ENCODE data around the gene GDF11.
"Not testable (repeated sequence)": the region's sequence is repeated elsewhere in the genome, so short reads cannot be mapped to it uniquely, and the experiment has no call there.

The GDF11 gene

GRCh38 chr12:55746174-55746912 is 3.4 kb downstream of the GDF11 start:
- Histone ChIP-seq H3K27me3 (ENCODE audit: low read depth, low read length) (peaks cover 6% of the 10 kb centered on the region), H3K9me3 (ENCODE audit: control insufficient read depth in 1 of 2, low read length in 2 of 2) (no peaks in the 10 kb centered on the region), H3K4me3 (ENCODE audit: low read depth in 1 of 2, low read length in 2 of 2) (no peak overlapping the region), H3K4me1 (ENCODE audit: control insufficient read depth in 1 of 2, insufficient read depth in 2 of 2, low read length in 2 of 2) (peaks cover 6 to 23% of the 10 kb centered on the region in 2 donors), H3K36me3 (ENCODE audit: control insufficient read depth in 1 of 2, insufficient read depth in 2 of 2, low read length in 2 of 2) (peaks cover 5 to 9% of the 10 kb centered on the region in 2 donors), H3K27ac (ENCODE audit: low read length) (no peak overlapping the region)

GRCh38 chr12:55746913-55747231 is 4.0 kb downstream of the GDF11 start:
- peaks cover 9 to 14% of the 10 kb centered on the region in 2 donors for H3K36me3 ChIP-seq (ENCODE audit: control insufficient read depth in 1 of 2, insufficient read depth in 2 of 2, low read length in 2 of 2)

GRCh38 chr12:55748230-55748993 is 5.5 kb downstream of the GDF11 start:
- Histone ChIP-seq H3K4me1 (ENCODE audit: control insufficient read depth in 1 of 2, insufficient read depth in 2 of 2, low read length in 2 of 2) (peaks cover 4 to 19% of the 10 kb centered on the region in 2 donors), H3K4me3 (ENCODE audit: low read depth in 1 of 2, low read length in 2 of 2) (no peak overlapping the region), H3K36me3 (ENCODE audit: control insufficient read depth in 1 of 2, insufficient read depth in 2 of 2, low read length in 2 of 2) (peaks cover 19 to 30% of the 10 kb centered on the region in 2 donors), H3K27me3 (ENCODE audit: low read depth, low read length) (peaks cover 6% of the 10 kb centered on the region), H3K27ac (ENCODE audit: low read length) (no peak overlapping the region), H3K9me3 (ENCODE audit: control insufficient read depth in 1 of 2, low read length in 2 of 2) (no peaks in the 10 kb centered on the region)

More at GRCh38 chr12:55746913-55747231, 4.0 kb downstream of the GDF11 start:
- H3K9me3 ChIP-seq (ENCODE audit: control insufficient read depth in 1 of 2, low read length in 2 of 2): no peaks in the 10 kb centered on the region
- peaks cover 6% of the 10 kb centered on the region for H3K27me3 ChIP-seq (ENCODE audit: low read depth, low read length)
- peaks cover 6 to 23% of the 10 kb centered on the region in 2 donors for H3K4me1 ChIP-seq (ENCODE audit: control insufficient read depth in 1 of 2, insufficient read depth in 2 of 2, low read length in 2 of 2)
- no peak overlapping the region for H3K4me3 ChIP-seq (ENCODE audit: low read depth in 1 of 2, low read length in 2 of 2)
- H3K27ac ChIP-seq (ENCODE audit: low read length): no peak overlapping the region

GRCh38 chr12:55755246-55755645 is 12.3 kb downstream of the GDF11 start:
- Histone ChIP-seq H3K27ac (ENCODE audit: low read length) (no peak overlapping the region), H3K27me3 (ENCODE audit: low read depth, low read length) (no peaks in the 10 kb centered on the region), H3K9me3 (ENCODE audit: control insufficient read depth in 1 of 2, low read length in 2 of 2) (no peaks in the 10 kb centered on the region), H3K4me3 (ENCODE audit: low read depth in 1 of 2, low read length in 2 of 2) (no peak overlapping the region), H3K36me3 (ENCODE audit: control insufficient read depth in 1 of 2, insufficient read depth in 2 of 2, low read length in 2 of 2) (peaks cover 69 to 77% of the 10 kb centered on the region in 2 donors), H3K4me1 (ENCODE audit: control insufficient read depth in 1 of 2, insufficient read depth in 2 of 2, low read length in 2 of 2) (no peaks in the 10 kb centered on the region)

GRCh38 chr12:55757701-55758100 is 14.8 kb downstream of the GDF11 start:
- no peak overlapping the region for H3K27ac ChIP-seq (ENCODE audit: low read length)
- no peak overlapping the region for H3K4me3 ChIP-seq (ENCODE audit: low read depth in 1 of 2, low read length in 2 of 2)
- no peaks in the 10 kb centered on the region for H3K9me3 ChIP-seq (ENCODE audit: control insufficient read depth in 1 of 2, low read length in 2 of 2)
- H3K27me3 ChIP-seq (ENCODE audit: low read depth, low read length): no peaks in the 10 kb centered on the region
- H3K4me1 ChIP-seq (ENCODE audit: control insufficient read depth in 1 of 2, insufficient read depth in 2 of 2, low read length in 2 of 2): no peaks in the 10 kb centered on the region
- peaks cover 54 to 67% of the 10 kb centered on the region in 2 donors for H3K36me3 ChIP-seq (ENCODE audit: control insufficient read depth in 1 of 2, insufficient read depth in 2 of 2, low read length in 2 of 2)

GRCh38 chr12:55758575-55758974 is 15.7 kb downstream of the GDF11 start:
- not testable (repeated sequence) for H3K9me3 ChIP-seq (ENCODE audit: control insufficient read depth in 1 of 2, low read length in 2 of 2); H3K27me3 ChIP-seq (ENCODE audit: low read depth, low read length); H3K4me3 ChIP-seq (ENCODE audit: low read depth in 1 of 2, low read length in 2 of 2); H3K4me1 ChIP-seq (ENCODE audit: control insufficient read depth in 1 of 2, insufficient read depth in 2 of 2, low read length in 2 of 2); H3K27ac ChIP-seq (ENCODE audit: low read length)
- peaks cover 50 to 62% of the 10 kb centered on the region in 2 donors for H3K36me3 ChIP-seq (ENCODE audit: control insufficient read depth in 1 of 2, insufficient read depth in 2 of 2, low read length in 2 of 2)

- Histone ChIP-seq H3K27me3 (ENCODE audit: low read depth, low read length) (no peaks in the 10 kb centered on the region), H3K36me3 (ENCODE audit: control insufficient read depth in 1 of 2, insufficient read depth in 2 of 2, low read length in 2 of 2) (peaks cover 40 to 44% of the 10 kb centered on the region in 2 donors), H3K4me1 (ENCODE audit: control insufficient read depth in 1 of 2, insufficient read depth in 2 of 2, low read length in 2 of 2) (no peaks in the 10 kb centered on the region), H3K4me3 (ENCODE audit: low read depth in 1 of 2, low read length in 2 of 2) (no peak overlapping the region), H3K9me3 (ENCODE audit: control insufficient read depth in 1 of 2, low read length in 2 of 2) (no peaks in the 10 kb centered on the region), H3K27ac (ENCODE audit: low read length) (no peak overlapping the region)
Observed at GRCh38 chr12:55760663-55761062, 17.7 kb downstream of the GDF11 start.

GRCh38 chr12:55762646-55763045 is 19.7 kb downstream of the GDF11 start:
- no peaks in the 10 kb centered on the region for H3K27me3 ChIP-seq (ENCODE audit: low read depth, low read length)
- no peaks in the 10 kb centered on the region for H3K4me1 ChIP-seq (ENCODE audit: control insufficient read depth in 1 of 2, insufficient read depth in 2 of 2, low read length in 2 of 2)
- no peak overlapping the region for H3K27ac ChIP-seq (ENCODE audit: low read length)
- no peak overlapping the region for H3K4me3 ChIP-seq (ENCODE audit: low read depth in 1 of 2, low read length in 2 of 2)
- H3K9me3 ChIP-seq (ENCODE audit: control insufficient read depth in 1 of 2, low read length in 2 of 2): no peaks in the 10 kb centered on the region
- H3K36me3 ChIP-seq (ENCODE audit: control insufficient read depth in 1 of 2, insufficient read depth in 2 of 2, low read length in 2 of 2): peaks cover 26 to 30% of the 10 kb centered on the region in 2 donors

GRCh38 chr12:55765736-55766290 is 22.9 kb downstream of the GDF11 start:
- Histone ChIP-seq H3K27ac (ENCODE audit: low read length) (no peak overlapping the region), H3K4me3 (ENCODE audit: low read depth in 1 of 2, low read length in 2 of 2) (no peak overlapping the region), H3K9me3 (ENCODE audit: control insufficient read depth in 1 of 2, low read length in 2 of 2) (no peaks in the 10 kb centered on the region), H3K27me3 (ENCODE audit: low read depth, low read length) (no peaks in the 10 kb centered on the region), H3K4me1 (ENCODE audit: control insufficient read depth in 1 of 2, insufficient read depth in 2 of 2, low read length in 2 of 2) (no peaks in the 10 kb centered on the region), H3K36me3 (ENCODE audit: control insufficient read depth in 1 of 2, insufficient read depth in 2 of 2, low read length in 2 of 2) (peaks cover 9 to 18% of the 10 kb centered on the region in 2 donors)

GRCh38 chr12:55767156-55767555 is 24.2 kb downstream of the GDF11 start:
- Histone ChIP-seq H3K4me3 (ENCODE audit: low read depth in 1 of 2, low read length in 2 of 2) (no peak overlapping the region), H3K36me3 (ENCODE audit: control insufficient read depth in 1 of 2, insufficient read depth in 2 of 2, low read length in 2 of 2) (peaks cover 16 to 22% of the 10 kb centered on the region in 2 donors)

GRCh38 chr12:55771736-55772135 is 28.8 kb downstream of the GDF11 start:
- Histone ChIP-seq H3K4me1 (ENCODE audit: control insufficient read depth in 1 of 2, insufficient read depth in 2 of 2, low read length in 2 of 2) (no peaks in the 10 kb centered on the region), H3K4me3 (ENCODE audit: low read depth in 1 of 2, low read length in 2 of 2) (no peak overlapping the region), H3K27ac (ENCODE audit: low read length) (no peak overlapping the region), H3K27me3 (ENCODE audit: low read depth, low read length) (no peaks in the 10 kb centered on the region), H3K36me3 (ENCODE audit: control insufficient read depth in 1 of 2, insufficient read depth in 2 of 2, low read length in 2 of 2) (peaks cover 13 to 16% of the 10 kb centered on the region in 2 donors), H3K9me3 (ENCODE audit: control insufficient read depth in 1 of 2, low read length in 2 of 2) (no peaks in the 10 kb centered on the region)

More at GRCh38 chr12:55767156-55767555, 24.2 kb downstream of the GDF11 start:
- H3K9me3 ChIP-seq (ENCODE audit: control insufficient read depth in 1 of 2, low read length in 2 of 2): no peaks in the 10 kb centered on the region
- H3K4me1 ChIP-seq (ENCODE audit: control insufficient read depth in 1 of 2, insufficient read depth in 2 of 2, low read length in 2 of 2): no peaks in the 10 kb centered on the region
- no peak overlapping the region for H3K27ac ChIP-seq (ENCODE audit: low read length)
- no peaks in the 10 kb centered on the region for H3K27me3 ChIP-seq (ENCODE audit: low read depth, low read length)
